Neural cell (in vitro differentiated cells): ENCODE results near the gene HNRNPA1L2. TPM values are rescaled to one million over a fixed set of nuclear protein-coding genes. Genes with fewer than 3 reads are reported as not detected.

ENCODE experiments used
- polyA plus RNA-seq: library from polyadenylated mRNA; depleted of rRNA; stranded (reverse); fragments of >200 nt; gene quantifications from 2 replicates; pipeline ENCODE4 v1.2.3, GENCODE V29; 2014

The HNRNPA1L2 gene
- polyA plus RNA-seq, 1 donor from 2014 or later, result 21.2 TPM

Other genes with a start within 250 kb of the HNRNPA1L2 start
- gene THSD1, start 236.3 kb upstream of the HNRNPA1L2 start, polyA plus RNA-seq, result 2.3 and 3.8 TPM in 2 replicates
- gene VPS36, start 191.8 kb upstream of the HNRNPA1L2 start, polyA plus RNA-seq, result 85.4 and 92.6 TPM in 2 replicates
- gene CKAP2, start 187.0 kb upstream of the HNRNPA1L2 start, polyA plus RNA-seq, result 15.9 and 19.1 TPM in 2 replicates
- gene SUGT1, start 10.4 kb downstream of the HNRNPA1L2 start, polyA plus RNA-seq, result 51.1 and 57.5 TPM in 2 replicates
- 2.2 TPM in 1 of 2 replicates, not detected in the other for gene CNMD, start 97.4 kb downstream of the HNRNPA1L2 start, polyA plus RNA-seq
- 2.4 and 6.9 TPM in 2 replicates for gene PCDH8, start 206.2 kb downstream of the HNRNPA1L2 start, polyA plus RNA-seq